HG03196 (cell line): ENCODE data around the gene ARNT2.

Experiments
- ATAC-seq: cut with Tn5 transposase; IDR thresholded peaks from one replicate; pipeline ENCODE4 v1.9.1; 2021; ENCODE audit not compliant: unreplicated experiment

The ARNT2 gene

DNA sequence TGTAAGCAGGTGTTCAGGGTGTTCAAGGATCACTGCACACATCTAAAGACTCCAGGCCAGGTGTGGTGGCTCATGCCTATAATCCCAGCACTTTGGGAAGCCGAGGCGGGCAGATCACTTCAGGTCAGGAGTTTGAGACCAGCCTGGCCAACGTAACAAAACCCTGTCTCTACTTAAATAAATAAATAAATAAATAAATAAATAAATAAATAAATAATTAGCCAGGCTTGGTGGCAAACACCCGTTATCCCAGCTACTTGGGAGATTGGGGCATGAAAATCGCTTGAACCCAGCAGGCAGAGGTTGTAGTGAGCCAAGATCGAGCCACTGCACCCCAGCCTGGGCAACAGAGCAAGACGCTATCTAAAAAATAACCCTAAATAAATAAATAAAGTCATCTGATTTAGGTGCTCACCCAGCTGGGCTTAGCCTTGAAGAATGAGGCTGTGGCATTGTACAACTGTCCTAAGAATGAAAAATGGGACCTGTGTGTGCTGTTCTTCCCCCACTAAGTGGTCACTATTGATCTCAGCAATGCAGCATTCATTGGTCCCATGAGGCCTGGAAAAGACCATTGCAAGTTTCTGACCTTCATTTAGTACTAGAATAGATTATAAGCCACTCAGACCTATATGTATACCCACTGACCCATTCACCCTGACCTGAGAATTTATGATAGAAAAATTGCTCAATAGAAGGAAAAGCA is 208.1 kb downstream of the ARNT2 start:
- no peak for ATAC-seq

DNA sequence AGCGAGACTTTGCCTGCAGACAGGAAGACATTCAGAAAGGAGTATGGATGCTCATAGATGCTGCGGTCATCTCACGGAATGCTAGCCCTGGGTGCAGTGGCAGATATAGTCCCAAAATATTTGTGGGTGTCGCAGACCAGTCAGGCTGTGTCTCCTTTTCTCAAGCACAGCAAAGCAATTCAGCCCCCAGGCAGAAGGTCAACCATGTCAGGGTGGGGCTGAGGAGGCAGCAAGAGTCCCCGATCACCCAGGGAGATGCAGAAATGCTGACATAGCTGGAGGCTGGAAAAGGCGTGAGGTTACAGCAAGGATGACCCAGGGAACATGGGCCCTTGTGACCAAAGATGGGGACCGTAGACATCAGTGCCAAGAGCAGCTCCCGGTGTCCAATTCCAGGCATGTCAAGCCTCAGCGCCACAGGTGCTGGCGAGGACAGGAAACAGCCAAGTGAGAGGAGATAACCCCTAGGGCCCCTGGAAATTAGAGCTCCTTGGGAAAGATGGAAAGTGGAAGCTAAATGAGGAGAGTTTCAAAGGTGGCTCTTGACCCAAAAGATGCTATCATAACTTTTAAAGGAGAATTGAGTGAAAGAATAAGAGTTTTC is 209.7 kb downstream of the ARNT2 start:
- no peak for ATAC-seq

DNA sequence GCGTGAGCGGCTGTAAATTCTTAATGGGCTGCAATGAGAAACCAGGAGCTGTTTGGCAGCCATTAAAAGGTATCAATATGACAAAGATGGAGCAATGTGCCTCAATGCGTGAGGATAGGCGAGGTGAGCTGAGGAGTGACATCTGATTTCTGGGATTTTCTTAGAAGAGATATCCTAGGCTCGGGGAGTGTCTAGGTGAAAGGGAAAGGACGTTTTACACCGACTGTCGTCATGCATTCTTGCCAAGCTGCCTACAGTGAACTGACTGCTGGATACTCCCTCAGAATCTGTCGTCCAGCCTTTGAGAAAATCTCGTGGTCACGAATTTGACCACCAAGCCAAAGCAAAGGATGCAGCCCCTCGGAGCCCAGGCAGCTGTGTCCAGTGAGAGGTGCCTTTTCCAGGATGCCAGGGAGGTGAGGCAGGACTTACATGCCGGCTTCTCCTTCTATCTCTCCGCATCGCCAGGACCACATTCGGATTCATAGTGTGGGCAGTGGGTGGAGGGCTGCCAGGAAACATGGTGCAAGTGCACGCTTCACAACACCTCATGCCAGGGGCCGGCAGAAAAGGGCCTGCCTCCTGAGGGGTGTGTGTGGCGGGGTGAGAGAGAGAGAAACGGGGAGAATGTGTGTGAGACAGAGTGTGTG is 210.7 kb downstream of the ARNT2 start:
- no peak for ATAC-seq

DNA sequence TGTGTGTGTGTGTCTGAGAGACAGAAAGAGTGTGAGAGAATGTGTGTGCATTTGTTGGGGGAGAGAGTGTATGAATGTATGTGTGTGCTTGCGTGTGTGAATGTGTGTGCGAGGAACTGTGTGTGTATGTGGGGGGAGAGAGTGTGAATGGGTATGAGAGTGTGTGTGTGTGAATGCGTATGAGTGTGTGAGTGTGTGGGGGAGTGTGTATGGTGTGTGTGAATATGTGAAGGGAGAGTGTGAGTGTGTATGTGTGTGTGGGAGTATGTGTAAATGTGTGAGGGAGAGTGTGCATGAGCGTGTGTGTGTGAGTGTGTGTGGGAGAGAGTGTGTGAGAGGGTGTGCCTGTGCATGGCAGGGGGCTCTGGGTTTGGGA is 211.2 kb downstream of the ARNT2 start:
- no peak for ATAC-seq

DNA sequence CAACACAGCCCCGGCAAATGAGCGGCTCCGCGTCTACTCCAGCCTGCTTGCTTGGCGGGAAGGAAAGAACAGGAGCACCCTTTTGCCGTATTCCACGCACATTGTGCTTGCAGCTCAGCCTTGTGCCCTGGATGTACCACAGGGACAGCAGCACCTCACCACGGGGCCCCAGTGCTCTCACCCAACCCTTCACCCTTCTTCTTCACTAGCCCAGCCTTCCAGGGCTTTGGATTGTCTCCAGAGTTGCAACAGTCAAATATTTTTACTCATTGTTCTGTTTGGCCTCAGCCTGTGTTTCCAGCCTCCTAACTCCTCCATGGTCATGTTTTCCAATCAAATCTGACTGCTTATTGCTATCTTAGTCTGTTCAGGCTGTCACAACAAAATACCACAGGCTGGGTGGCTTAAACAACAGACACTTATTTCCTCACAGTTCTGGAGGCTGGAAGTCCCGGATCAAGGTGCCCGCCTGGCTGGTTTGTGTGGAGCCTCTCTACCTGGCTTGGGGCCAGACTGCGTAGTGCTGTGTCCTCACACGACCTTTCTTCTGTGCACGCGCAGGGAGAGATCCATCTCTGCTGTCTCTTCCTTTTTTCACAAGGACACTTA is 211.7 kb downstream of the ARNT2 start:
- no peak for ATAC-seq

DNA sequence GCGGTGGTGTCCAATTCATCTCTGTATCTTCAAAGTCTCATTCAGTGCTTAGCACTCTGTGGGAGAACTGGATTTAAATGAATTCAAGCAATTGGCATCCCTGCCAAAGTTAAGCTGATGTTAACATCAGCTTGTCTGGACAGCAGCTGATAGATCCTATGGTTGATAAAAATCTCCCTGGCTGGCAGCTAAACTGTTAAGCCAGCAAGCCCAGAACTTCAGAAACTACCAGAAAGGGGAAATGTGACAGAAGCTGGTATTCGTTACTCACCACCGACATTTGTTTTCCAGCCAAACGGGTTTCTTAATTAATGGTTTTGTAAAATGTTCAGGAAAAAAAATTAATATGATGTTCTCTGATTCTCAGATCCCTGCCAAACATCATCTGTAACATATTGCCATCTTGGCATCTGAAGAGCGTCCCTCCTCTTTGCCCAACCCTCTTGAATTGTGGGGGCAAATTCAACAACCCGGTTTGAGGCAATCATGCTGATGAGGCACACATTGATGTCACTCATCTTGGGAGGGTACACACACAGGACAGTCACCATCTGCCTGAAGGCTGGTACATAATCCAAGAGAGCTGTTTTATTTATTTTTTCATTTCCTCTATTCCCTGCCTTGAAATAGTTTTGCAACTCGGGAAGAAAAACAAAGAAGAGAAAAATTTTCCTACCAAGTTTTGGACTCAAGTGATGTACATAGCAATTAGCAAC is 214.7 kb downstream of the ARNT2 start:
- ATAC-seq = no peak

DNA sequence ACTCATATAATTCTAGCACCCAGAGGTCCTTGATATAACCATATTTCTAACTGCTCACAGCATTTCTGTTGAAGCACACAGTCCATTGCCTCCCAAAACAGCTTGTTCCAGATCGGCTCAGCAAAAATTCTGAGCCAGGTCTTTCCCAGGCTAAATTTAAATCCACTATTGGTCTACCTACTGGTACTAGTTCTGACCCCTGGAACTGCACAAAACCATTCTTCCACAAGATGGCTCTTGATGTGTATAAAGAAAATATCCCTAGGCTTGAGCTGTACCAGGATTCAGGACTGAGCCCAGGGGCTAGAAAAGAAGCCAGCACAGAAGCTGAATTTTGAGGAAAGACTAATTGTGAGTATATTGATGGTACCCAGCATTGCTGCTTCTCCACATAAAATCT is 215.5 kb downstream of the ARNT2 start:
- ATAC-seq = no peak

DNA sequence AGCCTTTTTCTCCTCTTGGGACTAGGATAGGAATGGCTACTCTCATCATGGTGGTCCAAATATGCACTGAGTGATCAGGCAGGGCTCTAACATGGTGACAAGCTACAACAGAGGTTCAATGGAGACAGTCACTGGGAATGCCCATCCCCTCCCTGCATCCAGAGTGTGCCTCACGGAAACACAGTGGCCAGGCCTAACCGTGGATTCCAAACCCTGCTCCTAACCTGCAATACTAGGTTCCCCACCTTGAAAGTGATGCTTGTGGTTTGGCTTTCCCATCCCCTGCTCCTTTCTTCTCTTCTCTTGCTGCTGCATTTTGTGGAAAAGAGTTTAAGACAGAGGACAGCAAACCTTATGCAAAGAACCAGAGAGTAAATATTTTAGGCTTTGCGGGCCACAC is 216.0 kb downstream of the ARNT2 start:
- ATAC-seq = no peak

DNA sequence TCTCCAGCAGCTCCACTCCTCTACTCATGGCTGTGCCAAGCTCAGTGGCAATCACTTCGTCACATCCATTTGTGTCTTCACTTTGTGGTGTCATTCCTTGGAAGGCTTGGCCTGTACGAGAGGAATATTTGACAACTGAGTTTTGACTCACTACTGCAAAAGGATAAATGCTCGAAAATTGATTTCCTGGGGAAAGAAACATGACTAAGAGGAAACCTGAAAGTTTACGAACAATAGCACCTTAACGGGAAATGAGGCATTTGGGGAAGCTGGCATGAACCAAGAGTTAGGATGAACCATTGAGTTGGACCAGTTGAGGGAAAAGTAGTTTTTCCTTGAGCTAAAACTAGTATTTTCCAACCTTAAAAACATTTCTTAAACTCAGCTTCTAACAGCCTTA is 216.7 kb downstream of the ARNT2 start:
- no peak for ATAC-seq

DNA sequence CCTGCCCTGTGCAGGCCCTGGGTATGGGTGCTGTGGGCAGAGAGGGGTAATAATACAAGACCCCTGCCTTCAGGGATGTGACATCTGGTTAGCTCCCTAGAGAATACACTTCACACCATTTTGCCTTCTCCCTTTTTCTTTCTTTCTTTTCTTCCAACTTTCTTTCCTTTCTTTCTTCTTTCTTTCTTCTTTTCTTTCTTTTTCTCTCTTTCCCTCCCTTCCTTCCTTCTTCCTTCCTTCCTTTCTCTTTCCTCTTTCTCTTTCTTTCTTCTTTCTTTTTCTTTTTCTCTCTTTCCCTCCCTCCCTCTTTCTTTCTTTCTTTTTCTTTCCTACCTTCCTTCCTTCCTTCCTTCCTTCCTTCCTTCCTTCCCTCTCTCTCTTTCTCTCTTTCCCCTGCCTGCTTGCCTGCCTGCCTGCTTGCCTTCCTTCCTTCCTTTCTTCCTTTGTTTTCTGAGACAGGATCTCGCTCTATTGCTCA is 222.5 kb downstream of the ARNT2 start:
- ATAC-seq = no peak

DNA sequence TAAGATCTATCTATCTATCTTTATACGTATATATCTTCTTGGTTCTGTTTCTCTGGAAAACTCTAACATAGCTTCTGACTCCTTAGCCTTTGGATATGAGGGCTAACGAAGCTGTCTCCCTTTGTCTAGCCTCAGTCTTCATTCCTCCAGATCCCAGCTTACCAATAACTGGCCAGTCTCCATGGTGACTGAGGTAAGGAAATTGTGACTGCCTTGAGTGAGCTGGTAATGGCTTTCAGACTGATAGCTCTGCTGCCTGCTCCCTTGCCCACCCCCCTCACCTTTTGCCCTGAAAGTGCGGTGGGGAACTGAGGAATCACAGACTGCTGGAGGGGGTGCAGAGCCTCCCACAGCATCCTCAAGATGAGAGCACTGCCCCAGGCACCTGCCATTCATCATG is 225.2 kb downstream of the ARNT2 start:
- ATAC-seq = no peak

DNA sequence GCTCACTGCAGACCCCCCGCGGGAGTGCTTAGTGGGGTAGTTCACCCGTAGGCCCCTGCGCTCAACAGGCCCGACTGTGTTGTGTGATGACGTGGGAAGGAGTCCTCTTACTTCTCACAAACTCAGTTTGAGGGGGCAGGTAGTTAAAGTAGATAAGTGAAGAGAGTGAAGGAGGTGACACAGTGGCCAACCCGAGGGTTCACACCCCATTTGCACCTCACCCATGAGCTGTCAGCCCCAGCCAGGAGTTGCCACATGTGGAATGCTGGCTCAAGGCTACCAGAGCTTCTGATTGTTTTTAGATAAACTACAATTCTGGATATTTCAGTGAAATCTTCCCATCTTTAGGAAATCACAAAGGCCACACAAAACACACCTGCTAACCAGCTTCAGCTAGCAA is 226.8 kb downstream of the ARNT2 start:
- ATAC-seq = no peak

DNA sequence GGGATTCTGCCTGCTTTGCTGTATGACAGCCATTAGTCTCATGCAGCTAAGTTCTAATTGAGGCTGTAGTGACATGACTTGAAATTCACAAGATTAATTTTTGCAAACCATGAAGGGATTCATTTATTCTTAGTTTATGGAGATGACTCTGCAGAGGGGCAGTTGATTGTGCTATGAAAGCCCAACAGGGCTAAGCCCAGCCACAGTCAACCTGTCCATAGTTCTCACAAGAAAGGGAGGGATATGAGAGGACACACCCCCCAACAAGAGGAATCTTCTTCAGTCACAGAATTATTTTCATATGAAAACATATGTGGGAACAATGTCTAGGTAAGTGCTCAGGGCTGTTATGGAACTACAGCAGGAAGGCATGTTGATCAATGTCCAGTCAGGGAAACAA is 229.0 kb downstream of the ARNT2 start:
- no peak for ATAC-seq

DNA sequence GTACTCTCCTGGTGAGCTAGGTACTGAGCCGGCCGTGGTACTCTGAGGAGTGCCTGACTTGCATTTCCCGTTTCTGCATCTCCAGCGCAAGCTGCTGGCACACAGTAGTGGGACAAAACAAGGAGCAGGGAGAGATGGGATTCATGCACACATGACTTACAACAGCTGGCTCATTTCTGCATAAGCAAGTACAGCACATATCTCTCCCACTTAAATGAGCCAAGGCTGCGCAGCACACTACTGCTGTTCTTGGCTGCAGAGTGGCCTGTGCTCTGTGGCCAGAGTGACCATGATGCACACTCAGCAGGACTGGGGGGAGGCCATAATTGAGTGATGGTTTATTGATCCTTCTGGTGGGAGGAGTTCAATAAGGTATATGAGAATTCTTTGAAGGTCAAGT is 231.8 kb downstream of the ARNT2 start:
- no peak for ATAC-seq

DNA sequence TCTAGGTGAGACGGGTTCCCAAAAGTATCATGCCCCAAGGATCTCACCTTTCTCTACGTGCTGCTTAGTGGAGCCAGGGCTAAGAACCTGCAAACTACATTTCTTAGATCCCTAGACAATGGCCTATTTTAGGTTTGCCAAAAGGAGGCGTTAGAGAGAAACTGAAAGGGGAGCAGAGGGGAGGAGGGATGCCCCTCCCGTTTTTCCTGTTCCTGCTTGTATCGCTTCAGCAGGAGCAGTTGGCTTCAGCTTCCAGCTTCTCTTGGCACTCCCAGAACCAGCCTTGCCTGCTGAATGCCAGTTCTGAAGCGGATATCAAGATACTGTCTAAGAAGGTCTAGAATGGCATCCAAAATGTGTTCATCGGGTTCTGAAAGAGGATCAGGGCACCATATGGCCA is 232.5 kb downstream of the ARNT2 start:
- no peak for ATAC-seq

DNA sequence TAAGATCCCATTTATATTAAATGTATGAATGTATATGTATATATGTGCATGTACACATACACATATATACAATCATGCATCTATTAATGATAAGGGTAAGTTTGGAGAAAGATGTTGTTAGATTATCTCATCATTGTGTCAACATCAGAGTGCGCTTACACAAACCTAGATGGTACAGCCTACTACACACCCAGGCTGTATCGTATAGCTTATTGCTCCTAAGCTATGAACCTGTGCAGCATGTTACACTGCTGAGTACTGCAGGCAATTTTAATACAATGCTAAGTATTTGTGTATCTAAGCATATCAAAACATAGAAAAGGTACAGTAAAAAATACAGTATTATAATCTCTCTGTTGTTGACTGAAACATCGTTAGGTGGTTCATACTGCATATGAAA is 233.6 kb downstream of the ARNT2 start:
- no peak for ATAC-seq

DNA sequence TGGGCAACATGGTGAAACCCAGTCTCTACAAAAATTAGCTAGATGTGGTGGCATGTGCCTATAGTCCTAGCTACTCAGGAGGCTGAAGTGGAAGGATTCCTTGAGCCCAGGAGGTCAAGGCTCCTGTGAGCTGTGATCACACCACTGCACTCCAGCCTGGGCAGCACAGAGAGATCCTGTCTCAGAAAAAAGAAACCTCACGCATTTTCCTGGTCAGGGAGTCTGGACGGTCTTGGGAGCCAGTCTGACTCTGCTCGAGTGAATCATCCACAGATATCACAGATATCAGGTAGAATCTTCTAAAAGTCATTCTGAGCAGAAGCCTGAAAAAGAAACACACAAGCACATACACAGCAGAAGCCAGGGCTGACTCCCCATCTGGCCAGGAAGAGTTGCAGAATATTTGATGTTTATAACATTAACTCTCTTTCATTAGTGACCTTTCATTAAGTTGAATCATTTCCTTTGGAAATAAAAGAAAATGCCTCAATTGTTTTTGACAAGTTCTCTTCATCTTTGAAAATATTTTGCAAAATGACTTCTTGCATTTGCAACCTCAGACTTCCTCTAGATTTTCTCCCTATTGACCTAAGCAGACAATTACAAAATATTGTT is 234.5 kb downstream of the ARNT2 start:
- ATAC-seq = no peak

DNA sequence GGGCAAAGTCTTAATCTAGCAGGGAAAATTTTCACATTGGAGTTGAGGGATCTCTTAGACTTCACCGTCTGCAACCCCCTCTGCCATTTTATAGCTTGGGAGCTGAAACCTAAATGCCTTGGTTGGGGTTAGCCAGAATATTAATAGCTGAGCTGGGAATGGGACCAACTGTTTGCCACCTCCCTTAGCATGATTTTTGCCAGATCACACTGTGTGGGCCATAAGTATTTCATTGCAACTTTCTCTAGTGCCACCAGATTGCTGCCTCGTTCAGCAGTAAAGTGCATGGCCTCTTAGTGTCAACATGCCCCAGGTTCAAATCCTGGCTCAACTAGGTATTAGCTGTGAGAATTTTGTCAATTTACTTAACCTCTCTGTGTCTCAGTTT is 235.0 kb downstream of the ARNT2 start:
- no peak for ATAC-seq

DNA sequence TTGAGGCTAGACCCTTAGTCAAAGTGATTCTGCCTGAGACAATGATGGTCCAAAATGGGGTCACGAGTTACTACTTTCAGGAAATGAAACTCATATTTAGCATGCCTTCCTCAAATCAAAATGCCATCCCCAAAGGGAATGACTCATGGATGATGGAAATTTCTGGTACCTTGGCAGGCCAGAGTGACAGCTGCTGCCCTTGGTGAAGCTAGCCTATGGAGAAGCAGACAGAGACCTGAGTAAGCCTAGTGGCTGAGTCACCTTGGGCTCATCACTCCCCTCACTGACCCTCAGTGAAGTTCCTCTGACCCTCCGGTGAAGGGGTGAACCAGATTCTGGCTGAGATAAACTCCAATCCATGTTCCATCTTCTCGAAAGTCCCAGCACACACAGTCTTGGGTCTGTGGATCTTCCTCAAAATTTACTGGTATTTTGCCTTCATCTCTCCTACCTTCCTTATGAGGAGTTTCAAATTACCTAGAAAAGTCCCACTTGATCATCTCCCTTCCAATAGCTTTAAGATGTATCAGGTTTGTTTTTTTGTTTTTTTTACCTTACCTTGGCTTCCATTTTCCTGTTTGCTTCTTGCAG is 236.4 kb downstream of the ARNT2 start:
- ATAC-seq = no peak

DNA sequence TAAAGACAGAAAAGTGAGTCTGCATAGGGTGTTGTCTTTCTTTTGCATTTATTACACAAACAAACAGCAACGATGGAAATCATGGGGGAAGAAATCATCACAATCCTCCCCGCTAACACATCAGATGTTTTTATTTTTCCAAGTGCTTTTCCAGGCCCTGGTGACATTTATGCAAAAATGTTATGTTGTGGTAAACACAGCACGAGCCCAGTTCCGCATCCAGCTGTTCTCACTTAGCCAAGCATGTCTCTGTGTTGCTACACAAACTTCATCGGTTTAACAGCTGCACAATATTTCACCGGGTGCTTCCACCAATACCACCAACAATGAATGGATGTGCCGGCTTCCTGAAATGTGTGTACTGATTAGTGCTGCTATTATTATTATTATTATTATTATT is 237.2 kb downstream of the ARNT2 start:
- ATAC-seq = no peak
